G401 (cell line): ENCODE results near the gene SPATA33. TPM values are rescaled to one million over a fixed set of nuclear protein-coding genes. Genes with fewer than 3 reads are reported as not detected.
"Not testable (repeated sequence)": the region's sequence is repeated elsewhere in the genome, so short reads cannot be mapped to it uniquely, and the experiment has no call there.

Experiments used
- DNase-seq: peaks from one replicate; pipeline ENCODE4 v3.0.0-alpha.2; 2015; ENCODE audit warnings: low spot score
- in situ Hi-C: cut with HindIII; loops from 2 replicates; pipeline ENCODE4 v1.10.0; 2016; ENCODE audit warnings: low sequenced_read_pairs, mixed read lengths
- total RNA-seq: library from RNA; depleted of rRNA; stranded (reverse); fragments of >200 nt; shearing (Covaris generic); gene quantifications from 2 replicates; pipeline ENCODE4 v1.2.3, GENCODE V29; 2014

The SPATA33 gene
- total RNA-seq, 1 experiment from 2014 or later, result 7.3 TPM

GRCh38 chr16:89624777-89625761 lies 32.6 kb upstream of the SPATA33 start:
- in situ Hi-C loops, result no loop called here

GRCh38 chr16:89629827-89630610 lies 27.6 kb upstream of the SPATA33 start:
- in situ Hi-C loops, result no loop called here
- DNase-seq, result no peak

More at GRCh38 chr16:89624777-89625761, 32.6 kb upstream of the SPATA33 start:
- DNase-seq, result no peak

GRCh38 chr16:89633064-89633631 lies 24.5 kb upstream of the SPATA33 start:
- in situ Hi-C loops, result no loop called here
- no peak for DNase-seq

GRCh38 chr16:89634463-89635385 lies 22.9 kb upstream of the SPATA33 start:
- DNase-seq, in situ Hi-C loops: not testable (repeated sequence)

- DNase-seq, result no peak
- in situ Hi-C loops, result no loop called here
Observed at GRCh38 chr16:89636663-89637062, 21.0 kb upstream of the SPATA33 start.

GRCh38 chr16:89637379-89637778 lies 20.3 kb upstream of the SPATA33 start:
- in situ Hi-C loops, result no loop called here
- no peak for DNase-seq

- in situ Hi-C loops, result no loop called here
- DNase-seq, result no peak
Observed at GRCh38 chr16:89638455-89638854, 19.2 kb upstream of the SPATA33 start.

GRCh38 chr16:89639385-89639784 lies 18.3 kb upstream of the SPATA33 start:
- DNase-seq, result no peak
- in situ Hi-C loops, result no loop called here

GRCh38 chr16:89641458-89642119 lies 16.0 kb upstream of the SPATA33 start:
- in situ Hi-C loops, result no loop called here
- no peak for DNase-seq

GRCh38 chr16:89642574-89642973 lies 15.1 kb upstream of the SPATA33 start:
- in situ Hi-C loops, result no loop called here
- no peak for DNase-seq

GRCh38 chr16:89643769-89644300 lies 13.8 kb upstream of the SPATA33 start:
- DNase-seq, result no peak
- in situ Hi-C loops, result no loop called here

GRCh38 chr16:89645122-89645521 lies 12.5 kb upstream of the SPATA33 start:
- in situ Hi-C loops, result no loop called here
- no peak for DNase-seq

- in situ Hi-C loops, result no loop called here
- no peak for DNase-seq
Observed at GRCh38 chr16:89646270-89646669, 11.4 kb upstream of the SPATA33 start.

- no peak for DNase-seq
- in situ Hi-C loops, result no loop called here
Observed at GRCh38 chr16:89646906-89647305, 10.7 kb upstream of the SPATA33 start.

- in situ Hi-C loops, result no loop called here
- DNase-seq, result no peak
Observed at GRCh38 chr16:89651584-89651983, 6.1 kb upstream of the SPATA33 start.

GRCh38 chr16:89653656-89654295 lies 3.9 kb upstream of the SPATA33 start:
- in situ Hi-C loops, result no loop called here
- DNase-seq, result no peak

GRCh38 chr16:89655062-89655643 lies 2.5 kb upstream of the SPATA33 start:
- DNase-seq, result no peak
- in situ Hi-C loops, result no loop called here
